ENCODE data around the gene HARS1. TPM values are rescaled to one million over a fixed set of nuclear protein-coding genes. Genes with fewer than 3 reads are reported as not detected.

The HARS1 gene
- total RNA-seq, 1 experiment from 2014 or later, result 55.6 TPM

DNA sequence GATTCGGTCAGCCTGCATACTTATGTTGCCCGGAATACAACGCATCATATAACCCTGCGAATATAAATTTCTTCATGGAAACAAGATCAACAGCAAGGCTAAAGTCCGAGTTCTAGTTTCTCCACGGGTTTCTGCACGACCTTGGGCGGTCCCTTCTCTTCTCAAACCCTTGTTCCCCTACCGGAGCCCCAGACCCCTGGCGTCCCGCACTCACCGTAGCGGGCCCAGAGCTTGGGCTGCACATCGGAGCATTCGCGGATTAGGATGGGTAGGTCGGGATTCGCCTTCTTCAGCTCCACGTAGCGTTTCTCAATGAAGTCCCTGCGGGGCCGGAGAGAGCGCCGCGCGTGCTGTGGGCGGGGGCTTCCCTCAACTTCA lies 44.1 kb downstream of the HARS1 start (continued):
- TF ChIP-seq, protein P1, sequence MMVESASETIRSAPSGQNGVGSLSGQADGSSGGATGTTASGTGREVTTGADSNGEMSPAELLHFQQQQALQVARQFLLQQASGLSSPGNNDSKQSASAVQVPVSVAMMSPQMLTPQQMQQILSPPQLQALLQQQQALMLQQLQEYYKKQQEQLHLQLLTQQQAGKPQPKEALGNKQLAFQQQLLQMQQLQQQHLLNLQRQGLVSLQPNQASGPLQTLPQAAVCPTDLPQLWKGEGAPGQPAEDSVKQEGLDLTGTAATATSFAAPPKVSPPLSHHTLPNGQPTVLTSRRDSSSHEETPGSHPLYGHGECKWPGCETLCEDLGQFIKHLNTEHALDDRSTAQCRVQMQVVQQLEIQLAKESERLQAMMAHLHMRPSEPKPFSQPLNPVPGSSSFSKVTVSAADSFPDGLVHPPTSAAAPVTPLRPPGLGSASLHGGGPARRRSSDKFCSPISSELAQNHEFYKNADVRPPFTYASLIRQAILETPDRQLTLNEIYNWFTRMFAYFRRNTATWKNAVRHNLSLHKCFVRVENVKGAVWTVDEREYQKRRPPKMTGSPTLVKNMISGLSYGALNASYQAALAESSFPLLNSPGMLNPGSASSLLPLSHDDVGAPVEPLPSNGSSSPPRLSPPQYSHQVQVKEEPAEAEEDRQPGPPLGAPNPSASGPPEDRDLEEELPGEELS (CRISPR knock-in tag; IDR thresholded peaks at IDR 0.05), result no peak
- TF ChIP-seq CBFB (CRISPR knock-in tag; IDR thresholded peaks at IDR 0.05; ENCODE audit: low read depth), result no peak

DNA sequence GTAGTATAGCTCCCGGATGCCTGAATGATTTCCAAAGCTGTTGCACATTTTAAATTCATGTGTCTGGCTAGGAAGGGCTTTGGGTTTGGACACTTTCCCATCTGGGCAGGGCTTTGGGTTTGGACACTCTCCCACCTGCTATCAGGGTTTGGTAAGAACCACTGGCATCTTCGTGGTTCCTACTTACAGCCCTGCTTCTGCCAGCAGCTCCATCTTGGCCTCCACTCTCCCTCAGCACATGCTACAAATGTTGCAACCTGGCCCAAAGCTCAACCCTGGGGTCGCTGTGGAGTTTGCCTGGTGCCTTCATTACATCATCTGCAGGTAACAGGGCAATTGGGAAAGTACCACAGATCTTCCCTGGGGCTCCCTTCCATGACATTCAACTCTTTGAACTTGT lies 48.5 kb downstream of the HARS1 start:
- DNase-seq (ENCODE audit: low spot score), result no peak
- Mint-ChIP-seq H3K27ac (no peak overlapping the region), H3K36me3 (peaks cover 35% of the 10 kb centered on the region), H3K4me1 (peaks cover 20% of the 10 kb centered on the region), H3K9me3 (peaks cover 6% of the 10 kb centered on the region), H3K4me3 (no peak overlapping the region), H3K27me3 (ENCODE audit: low read depth) (0 out of 2 replicates have a peak, but pooled peaks cover 2% of the 10 kb centered on the region)
- ChIA-PET POLR2A (no interaction called here), CTCF (no interaction called here)
- ATAC-seq, result no peak
- TF ChIP-seq MXD4 (CRISPR knock-in tag; IDR thresholded peaks at IDR 0.05; ENCODE audit: borderline replicate concordance) (no peak), OVOL2 (CRISPR knock-in tag; IDR thresholded peaks at IDR 0.05; ENCODE audit: borderline replicate concordance) (no peak), NFYB (CRISPR knock-in tag; conservative IDR thresholded peaks at IDR 0.05; ENCODE audit: low read depth) (no peak), SP1 (CRISPR knock-in tag; conservative IDR thresholded peaks at IDR 0.05) (no peak), TEAD4 (CRISPR knock-in tag; IDR thresholded peaks at IDR 0.05) (no peak), GABPB1 (CRISPR knock-in tag; IDR thresholded peaks at IDR 0.05) (peak; percentile 58; the same call in 1 of the 2 replicates)
- TF ChIP-seq, protein P2, sequence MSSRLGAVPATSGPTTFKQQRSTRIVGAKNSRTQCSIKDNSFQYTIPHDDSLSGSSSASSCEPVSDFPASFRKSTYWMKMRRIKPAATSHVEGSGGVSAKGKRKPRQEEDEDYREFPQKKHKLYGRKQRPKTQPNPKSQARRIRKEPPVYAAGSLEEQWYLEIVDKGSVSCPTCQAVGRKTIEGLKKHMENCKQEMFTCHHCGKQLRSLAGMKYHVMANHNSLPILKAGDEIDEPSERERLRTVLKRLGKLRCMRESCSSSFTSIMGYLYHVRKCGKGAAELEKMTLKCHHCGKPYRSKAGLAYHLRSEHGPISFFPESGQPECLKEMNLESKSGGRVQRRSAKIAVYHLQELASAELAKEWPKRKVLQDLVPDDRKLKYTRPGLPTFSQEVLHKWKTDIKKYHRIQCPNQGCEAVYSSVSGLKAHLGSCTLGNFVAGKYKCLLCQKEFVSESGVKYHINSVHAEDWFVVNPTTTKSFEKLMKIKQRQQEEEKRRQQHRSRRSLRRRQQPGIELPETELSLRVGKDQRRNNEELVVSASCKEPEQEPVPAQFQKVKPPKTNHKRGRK (CRISPR knock-in tag; IDR thresholded peaks at IDR 0.05; ENCODE audit: borderline replicate concordance), result no peak
- TF ChIP-seq, protein P3, sequence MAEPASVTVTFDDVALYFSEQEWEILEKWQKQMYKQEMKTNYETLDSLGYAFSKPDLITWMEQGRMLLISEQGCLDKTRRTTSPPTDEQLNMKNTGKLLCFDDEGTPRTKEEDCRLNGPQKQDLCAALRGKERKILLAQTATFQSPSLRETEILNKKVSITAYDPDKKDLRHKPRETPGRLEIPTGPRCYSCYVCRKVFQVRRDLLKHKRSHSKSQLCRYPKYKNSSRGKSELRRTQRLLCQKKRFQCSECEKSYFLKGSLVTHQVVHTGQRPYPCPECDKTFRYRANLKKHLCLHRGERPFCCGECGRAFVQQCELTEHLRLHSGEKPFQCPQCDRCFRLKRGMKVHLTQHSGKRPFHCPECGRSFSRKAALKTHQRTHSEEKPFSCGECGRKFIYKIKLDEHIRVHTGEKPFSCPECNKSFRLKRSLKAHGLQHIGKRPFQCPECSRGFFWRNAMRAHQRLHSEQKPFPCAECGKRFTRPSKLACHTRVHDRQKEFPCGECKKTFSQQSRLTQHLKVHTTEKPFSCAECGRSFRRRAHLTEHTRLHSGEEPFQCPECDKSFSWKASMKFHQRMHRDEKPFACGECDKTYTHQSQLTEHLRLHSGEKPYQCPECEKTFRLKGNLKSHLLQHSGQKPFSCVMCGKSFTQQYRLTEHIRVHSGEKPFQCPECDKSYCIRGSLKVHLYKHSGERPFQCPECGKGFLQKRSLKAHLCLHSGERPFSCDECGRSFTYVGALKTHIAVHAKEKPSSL (CRISPR knock-in tag; conservative IDR thresholded peaks at IDR 0.05), result no peak

DNA sequence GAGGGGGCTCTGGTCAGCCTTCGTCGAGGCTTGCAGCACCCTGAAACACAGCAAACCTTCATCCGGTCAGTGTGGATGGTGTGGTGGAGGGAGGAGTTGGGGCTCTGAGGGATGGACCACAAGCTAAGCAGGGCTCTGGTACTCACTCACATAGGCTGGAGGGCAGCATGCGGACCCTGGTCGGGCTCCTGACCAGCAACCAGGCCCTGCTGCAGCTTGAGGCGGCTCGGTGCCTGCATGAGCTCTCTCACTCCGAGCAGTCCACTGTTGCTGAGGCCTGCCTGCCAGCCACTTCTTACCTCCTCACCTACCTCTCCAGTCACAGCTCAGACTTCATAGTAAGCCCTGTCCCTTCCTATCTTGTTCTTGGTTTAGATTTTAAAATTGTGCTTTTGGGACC lies 49.5 kb downstream of the HARS1 start:
- peaks cover 6% of the 10 kb centered on the region for H3K9me3 Mint-ChIP-seq
- CTCF ChIA-PET, result interaction anchor here (1.0 kb wide), 1 partner anchor 279 kb away, joined by 3 read pairs; no protein-coding TSS in a partner anchor
- 0 out of 2 replicates have a peak, but pooled peaks cover 2% of the 10 kb centered on the region for H3K27me3 Mint-ChIP-seq (ENCODE audit: low read depth)
- H3K27ac Mint-ChIP-seq, result no peak overlapping the region
- TF ChIP-seq FOXJ3 (CRISPR knock-in tag; IDR thresholded peaks at IDR 0.05; ENCODE audit: borderline replicate concordance) (no peak), NFATC4 (CRISPR knock-in tag; IDR thresholded peaks at IDR 0.05) (no peak), CREM (CRISPR knock-in tag; IDR thresholded peaks at IDR 0.05) (no peak), NFE2L1 (CRISPR knock-in tag; IDR thresholded peaks at IDR 0.05) (no peak), NR3C1 (CRISPR knock-in tag; conservative IDR thresholded peaks at IDR 0.05; ENCODE audit: low read depth) (no peak), GABPB1 (CRISPR knock-in tag; IDR thresholded peaks at IDR 0.05) (no peak)
- H3K36me3 Mint-ChIP-seq, result peaks cover 35% of the 10 kb centered on the region
- ATAC-seq (no peak), DNase-seq (ENCODE audit: low spot score) (no peak)
- peaks cover 20% of the 10 kb centered on the region for H3K4me1 Mint-ChIP-seq
- POLR2A ChIA-PET, result interaction anchor here (1.6 kb wide), 1 partner anchor 94 kb away, joined by 3 read pairs; the partner anchor contains the start of gene EIF4EBP3
- H3K4me3 Mint-ChIP-seq, result no peak overlapping the region
